ENCODE results near the gene TKT. TPM values are rescaled to one million over a fixed set of nuclear protein-coding genes. Genes with fewer than 3 reads are reported as not detected.
A peak's percentile ranks its signal among the peaks of the same experiment; 100 is the strongest.

TKT gene
- total RNA-seq, 2 experiments from 2014 or later = 91.5 to 103 TPM

DNA sequence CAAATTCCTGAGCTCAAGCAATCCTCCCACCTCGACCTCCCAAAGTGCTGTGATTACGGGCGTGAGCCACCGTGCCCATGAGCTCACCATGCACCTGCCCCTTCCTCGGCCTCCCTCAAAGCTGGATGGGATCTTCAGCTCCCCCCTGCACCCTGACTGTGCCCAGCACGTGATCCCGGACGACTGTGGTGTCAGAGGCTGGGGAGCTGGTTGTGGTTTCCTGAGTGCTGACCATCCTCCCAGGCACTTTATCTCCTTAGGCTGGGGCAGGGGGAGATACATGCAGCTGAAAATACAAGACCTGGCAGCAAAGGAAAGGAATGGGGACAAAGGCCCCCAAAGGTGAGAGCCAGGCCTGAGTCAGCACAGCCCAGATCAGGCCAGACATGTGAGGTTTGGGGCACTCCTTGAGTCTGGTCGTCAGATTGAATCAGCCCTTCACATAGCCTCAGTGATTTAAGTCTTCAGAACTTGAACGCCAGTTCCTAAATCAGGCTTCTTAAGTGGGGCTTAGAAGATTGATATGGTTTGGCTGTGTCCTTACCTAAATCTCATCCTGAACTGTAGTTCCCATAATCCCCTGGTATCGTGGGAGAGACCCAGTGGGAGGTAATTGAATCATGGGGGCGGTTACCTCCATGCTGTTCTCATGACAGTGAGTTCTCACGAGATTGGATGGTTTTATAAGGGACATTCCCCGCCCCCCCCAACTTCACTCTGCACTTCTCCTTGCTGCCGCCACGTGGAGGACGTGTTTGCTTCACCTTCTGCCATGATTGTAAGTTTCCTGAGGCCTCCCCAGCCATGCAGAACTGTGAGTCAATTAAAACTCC is 59.0 kb downstream of the TKT start:
- Histone ChIP-seq H3K36me3 (ENCODE audit: insufficient read depth, low read length) (peaks cover 10% of the 10 kb centered on the region), H3K27ac (ENCODE audit: low read depth in 1 of 2, low read length in 2 of 2) (no peak overlapping the region), H3K4me3 (ENCODE audit: low read length) (no peak overlapping the region), H3K27me3 (ENCODE audit: control insufficient read depth in 1 of 2, insufficient read depth in 2 of 2, low read length in 2 of 2) (no peaks in the 10 kb centered on the region), H3K9me3 (ENCODE audit: control insufficient read depth in 1 of 2, insufficient read depth in 1 of 2, low read length in 2 of 2) (no peaks in the 10 kb centered on the region), H3K4me1 (ENCODE audit: insufficient read depth, low read length) (peaks cover 14% of the 10 kb centered on the region)
- Mint-ChIP-seq H3K36me3 (ENCODE audit: low read depth) (peaks cover 6% of the 10 kb centered on the region), H3K27ac (no peak overlapping the region), H3K9me3 (no peaks in the 10 kb centered on the region), H3K4me3 (no peak overlapping the region), H3K27me3 (no peaks in the 10 kb centered on the region), H3K4me1 (ENCODE audit: low read depth) (peaks cover 4% of the 10 kb centered on the region)
- intact Hi-C loops (cut with DNase I, micrococcal nuclease) = loop anchor here (1.0 to 5.0 kb wide), 5 partner anchors 34 to 454 kb away; partner anchors contain the start of gene PRKCD (in 1 of the 2)
- ChIA-PET POLR2A (interaction anchor here (1.2 kb wide), 2 partner anchors 62 to 82 kb away, joined by 4 to 6 read pairs; no protein-coding TSS in a partner anchor), CTCF (interaction anchor here (0.7 to 2.7 kb wide), 7 partner anchors 62 to 92 kb away, joined by 4 to 45 read pairs (median 6); partner anchors contain the start of gene RFT1)
- TF ChIP-seq, protein P1, sequence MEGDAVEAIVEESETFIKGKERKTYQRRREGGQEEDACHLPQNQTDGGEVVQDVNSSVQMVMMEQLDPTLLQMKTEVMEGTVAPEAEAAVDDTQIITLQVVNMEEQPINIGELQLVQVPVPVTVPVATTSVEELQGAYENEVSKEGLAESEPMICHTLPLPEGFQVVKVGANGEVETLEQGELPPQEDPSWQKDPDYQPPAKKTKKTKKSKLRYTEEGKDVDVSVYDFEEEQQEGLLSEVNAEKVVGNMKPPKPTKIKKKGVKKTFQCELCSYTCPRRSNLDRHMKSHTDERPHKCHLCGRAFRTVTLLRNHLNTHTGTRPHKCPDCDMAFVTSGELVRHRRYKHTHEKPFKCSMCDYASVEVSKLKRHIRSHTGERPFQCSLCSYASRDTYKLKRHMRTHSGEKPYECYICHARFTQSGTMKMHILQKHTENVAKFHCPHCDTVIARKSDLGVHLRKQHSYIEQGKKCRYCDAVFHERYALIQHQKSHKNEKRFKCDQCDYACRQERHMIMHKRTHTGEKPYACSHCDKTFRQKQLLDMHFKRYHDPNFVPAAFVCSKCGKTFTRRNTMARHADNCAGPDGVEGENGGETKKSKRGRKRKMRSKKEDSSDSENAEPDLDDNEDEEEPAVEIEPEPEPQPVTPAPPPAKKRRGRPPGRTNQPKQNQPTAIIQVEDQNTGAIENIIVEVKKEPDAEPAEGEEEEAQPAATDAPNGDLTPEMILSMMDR (IDR thresholded peaks at IDR 0.05) = no peak
- ATAC-seq (ENCODE audit: poor library complexity) (peak; percentile 41), DNase-seq (peak in 6 of 14 experiments; percentile 5 to 77 (median 36))

- H3K4me3 Mint-ChIP-seq = no peak overlapping the region
- ATAC-seq (ENCODE audit: poor library complexity) (peak; percentile 67), DNase-seq (peak; percentile 23 to 80 (median 47))
- Histone ChIP-seq H3K9me3 (ENCODE audit: control insufficient read depth in 1 of 2, insufficient read depth in 1 of 2, low read length in 2 of 2) (no peaks in the 10 kb centered on the region), H3K36me3 (ENCODE audit: insufficient read depth, low read length) (peaks cover 10% of the 10 kb centered on the region), H3K4me1 (ENCODE audit: insufficient read depth, low read length) (peaks cover 14% of the 10 kb centered on the region), H3K27ac (ENCODE audit: low read depth in 1 of 2, low read length in 2 of 2) (no peak overlapping the region), H3K4me3 (ENCODE audit: low read length) (no peak overlapping the region), H3K27me3 (ENCODE audit: control insufficient read depth in 1 of 2, insufficient read depth in 2 of 2, low read length in 2 of 2) (no peaks in the 10 kb centered on the region)
- no peaks in the 10 kb centered on the region for H3K27me3 Mint-ChIP-seq
- no peak overlapping the region for H3K27ac Mint-ChIP-seq
- peaks cover 6% of the 10 kb centered on the region for H3K36me3 Mint-ChIP-seq (ENCODE audit: low read depth)
- intact Hi-C loops (cut with DNase I, micrococcal nuclease) = loop anchor here (1.0 to 5.0 kb wide), 5 partner anchors 34 to 454 kb away; partner anchors contain the start of gene PRKCD (in 1 of the 2)
- H3K9me3 Mint-ChIP-seq = no peaks in the 10 kb centered on the region
- ChIA-PET CTCF (interaction anchor here (0.7 to 2.7 kb wide), 8 partner anchors 8 to 92 kb away, joined by 3 to 45 read pairs (median 6); partner anchors contain the start of gene RFT1), POLR2A (interaction anchor here (1.2 kb wide), 2 partner anchors 61 to 82 kb away, joined by 4 to 6 read pairs; no protein-coding TSS in a partner anchor)
- TF ChIP-seq, protein P1 (IDR thresholded peaks at IDR 0.05) = peak; percentile 97
- peaks cover 4% of the 10 kb centered on the region for H3K4me1 Mint-ChIP-seq (ENCODE audit: low read depth)
These were observed 59.9 kb downstream of the TKT start for GRCh38 chr3:53195602-53196574.

GRCh38 chr3:53195066-53195450 is 60.8 kb downstream of the TKT start:
- ChIA-PET CTCF (interaction anchor here (1.5 to 2.7 kb wide), 5 partner anchors 9 to 91 kb away, joined by 3 to 45 read pairs (median 18); no protein-coding TSS in a partner anchor), POLR2A (no interaction called here)
- H3K27me3 ChIP-seq (ENCODE audit: control insufficient read depth in 1 of 2, insufficient read depth in 2 of 2, low read length in 2 of 2) = no peaks in the 10 kb centered on the region
- peaks cover 14% of the 10 kb centered on the region for H3K36me3 Mint-ChIP-seq (ENCODE audit: low read depth)
- H3K4me1 Mint-ChIP-seq (ENCODE audit: low read depth) = peaks cover 4% of the 10 kb centered on the region
- H3K27ac Mint-ChIP-seq = no peak overlapping the region
- DNase-seq = no peak
- peaks cover 18% of the 10 kb centered on the region for H3K36me3 ChIP-seq (ENCODE audit: insufficient read depth, low read length)
- TF ChIP-seq, protein P1 (IDR thresholded peaks at IDR 0.05) = no peak
- intact Hi-C loops (cut with DNase I, micrococcal nuclease) = loop anchor here (5.0 kb wide), 3 partner anchors 33 to 453 kb away; partner anchors contain the start of gene PRKCD (in 1 of the 2)
- no peak for ATAC-seq (ENCODE audit: poor library complexity)
- peaks cover 14% of the 10 kb centered on the region for H3K4me1 ChIP-seq (ENCODE audit: insufficient read depth, low read length)
- no peak overlapping the region for H3K4me3 Mint-ChIP-seq
- no peaks in the 10 kb centered on the region for H3K9me3 Mint-ChIP-seq
- no peaks in the 10 kb centered on the region for H3K27me3 Mint-ChIP-seq
- no peak overlapping the region for H3K4me3 ChIP-seq (ENCODE audit: low read length)
- no peaks in the 10 kb centered on the region for H3K9me3 ChIP-seq (ENCODE audit: control insufficient read depth in 1 of 2, insufficient read depth in 1 of 2, low read length in 2 of 2)
- no peak overlapping the region for H3K27ac ChIP-seq (ENCODE audit: low read depth in 1 of 2, low read length in 2 of 2)

Measured in CD4-positive, alpha-beta T cell (primary cell).